H9 (cell line): ENCODE measurements around the gene MRPL2. TPM values are rescaled to one million over a fixed set of nuclear protein-coding genes. Genes with fewer than 3 reads are reported as not detected.

Source experiments
- DNase-seq: peaks from one replicate; pipeline ENCODE4 v3.0.0-alpha.2; 2017
- H2AFZ ChIP-seq: one replicate; pipeline ENCODE4 v1.6.1; 2013; ENCODE audit warnings: mild to moderate bottlenecking, low read length, control low read depth, moderate library complexity
- H2AK5ac ChIP-seq: 2 replicates; pipeline ENCODE4 v1.6.1; 2013; ENCODE audit warnings: low read length, control low read depth, mixed read lengths; ENCODE audit not compliant: insufficient read length
- H2BK120ac ChIP-seq: one replicate; pipeline ENCODE4 v1.6.1; 2013; ENCODE audit warnings: low read depth, mild to moderate bottlenecking, low read length, control low read depth, inconsistent platforms; ENCODE audit not compliant: poor library complexity, severe bottlenecking
- H2BK12ac ChIP-seq: 2 replicates; pipeline ENCODE4 v1.6.1; 2013; ENCODE audit warnings: low read length, control low read depth, mixed read lengths, low read depth; ENCODE audit not compliant: insufficient read length
- H2BK15ac ChIP-seq: 2 replicates; pipeline ENCODE4 v1.6.1; 2013; ENCODE audit warnings: low read depth, low read length, control low read depth
- H2BK20ac ChIP-seq: one replicate; pipeline ENCODE4 v1.6.1; 2013; ENCODE audit warnings: low read depth, mild to moderate bottlenecking, low read length, control low read depth, inconsistent platforms; ENCODE audit not compliant: poor library complexity, severe bottlenecking
- H2BK5ac ChIP-seq: 2 replicates; pipeline ENCODE4 v1.6.1; 2013; ENCODE audit warnings: low read length, control low read depth, mixed read lengths; ENCODE audit not compliant: insufficient read length
- H3K14ac ChIP-seq: 2 replicates; pipeline ENCODE4 v1.6.1; 2013; ENCODE audit warnings: low read length, control low read depth; ENCODE audit not compliant: insufficient read depth
- H3K18ac ChIP-seq: 2 replicates; pipeline ENCODE4 v1.6.1; 2013; ENCODE audit warnings: low read depth, mild to moderate bottlenecking, mixed read lengths, low read length, control low read depth; ENCODE audit not compliant: insufficient read length
- H3K23ac ChIP-seq: 2 replicates; pipeline ENCODE4 v1.6.1; 2013; ENCODE audit warnings: low read length, control low read depth, mixed read lengths, low read depth; ENCODE audit not compliant: insufficient read length
- H3K23me2 ChIP-seq: 2 replicates; pipeline ENCODE4 v1.6.1; 2013; ENCODE audit warnings: low read depth, mild to moderate bottlenecking, mixed read lengths, low read length, control low read depth; ENCODE audit not compliant: insufficient read length, poor library complexity, severe bottlenecking
- H3K27ac ChIP-seq: 2 replicates; pipeline ENCODE4 v1.5.1; 2013; ENCODE audit warnings: low read length, control low read depth, mixed read lengths, low read depth; ENCODE audit not compliant: insufficient read length
- H3K27me3 ChIP-seq: 2 replicates; pipeline ENCODE4 v1.6.1; 2013; ENCODE audit warnings: low read length, control low read depth, inconsistent platforms; ENCODE audit not compliant: insufficient read depth
- H3K4ac ChIP-seq: 2 replicates; pipeline ENCODE4 v1.6.1; 2013; ENCODE audit warnings: low read depth, mild to moderate bottlenecking, control low read depth, inconsistent platforms, low read length, moderate library complexity
- H3K4me1 ChIP-seq: 2 replicates; pipeline ENCODE4 v1.6.1; 2013; ENCODE audit warnings: low read length, control low read depth, inconsistent platforms; ENCODE audit not compliant: insufficient read depth
- H3K4me2 ChIP-seq: 2 replicates; pipeline ENCODE4 v1.6.1; 2013; ENCODE audit warnings: low read length, control low read depth, mixed read lengths; ENCODE audit not compliant: insufficient read length, insufficient read depth
- H3K56ac ChIP-seq: 2 replicates; pipeline ENCODE4 v1.6.1; 2013; ENCODE audit warnings: low read depth, mild to moderate bottlenecking, mixed read lengths, low read length, control low read depth; ENCODE audit not compliant: insufficient read length
- H3K79me1 ChIP-seq: 2 replicates; pipeline ENCODE4 v1.6.1; 2013; ENCODE audit warnings: low read depth, mild to moderate bottlenecking, moderate library complexity, low read length, control low read depth, inconsistent platforms; ENCODE audit not compliant: insufficient read depth, poor library complexity, severe bottlenecking
- H3K79me2 ChIP-seq: 2 replicates; pipeline ENCODE4 v1.6.1; 2013; ENCODE audit warnings: low read length, control low read depth, inconsistent platforms; ENCODE audit not compliant: insufficient read depth
- H3K9ac ChIP-seq: 2 replicates; pipeline ENCODE4 v1.6.1; 2013; ENCODE audit warnings: low read length, control low read depth, mixed read lengths; ENCODE audit not compliant: insufficient read length; ENCODE audit errors: extremely low read depth
- H3K9me3 ChIP-seq: one replicate; pipeline ENCODE4 v1.6.1; 2013; ENCODE audit warnings: low read depth, low read length, inconsistent platforms; ENCODE audit not compliant: control insufficient read depth
- H3T11ph ChIP-seq: one replicate; pipeline ENCODE4 v1.6.1; 2013; ENCODE audit warnings: mild to moderate bottlenecking, low read length, control low read depth, inconsistent platforms
- H4K20me1 ChIP-seq: one replicate; pipeline ENCODE4 v1.6.1; 2013; ENCODE audit not compliant: control insufficient read depth, insufficient read length, insufficient read depth
- H4K5ac ChIP-seq: 2 replicates; pipeline ENCODE4 v1.6.1; 2013; ENCODE audit warnings: low read depth, mild to moderate bottlenecking, mixed read lengths, low read length, control low read depth; ENCODE audit not compliant: insufficient read length
- H4K8ac ChIP-seq: replicated peaks from 2 replicates; pipeline ENCODE4 v1.6.1; 2013; ENCODE audit warnings: low read length, control low read depth, mixed read lengths, low read depth; ENCODE audit not compliant: insufficient read length
- H4K91ac ChIP-seq: 2 replicates; pipeline ENCODE4 v1.6.1; 2013; ENCODE audit warnings: low read depth, mild to moderate bottlenecking, moderate library complexity, mixed read lengths, low read length, control low read depth; ENCODE audit not compliant: insufficient read length
- H3K27ac Mint-ChIP-seq, 3 experiments: 2 replicates in 2 of 3; 3 replicates in 1 of 3; pipeline ENCODE4 v1.8.0; 2020 to 2021; ENCODE audit warnings: mixed read lengths in 3 of 3, mild to moderate bottlenecking in 1 of 3, moderate library complexity in 1 of 3
- H3K27me3 Mint-ChIP-seq: 2 replicates; pipeline ENCODE4 v1.8.0; 2021; ENCODE audit warnings: low read depth, mild to moderate bottlenecking, moderate library complexity, mixed read lengths
- H3K36me3 Mint-ChIP-seq, 3 experiments: 2 replicates in 2 of 3; 3 replicates in 1 of 3; pipeline ENCODE4 v1.8.0; 2020 to 2021; ENCODE audit warnings: low read depth in 3 of 3, mixed read lengths in 3 of 3; ENCODE audit not compliant: insufficient read depth in 1 of 3
- H3K4me1 Mint-ChIP-seq, 2 experiments: 2 replicates each; pipeline ENCODE4 v1.8.0; 2020; ENCODE audit warnings: mixed read lengths in 2 of 2
- H3K4me3 Mint-ChIP-seq, 2 experiments: 2 replicates in 1 of 2; 3 replicates in 1 of 2; pipeline ENCODE4 v1.8.0; 2020 to 2021; ENCODE audit warnings: mild to moderate bottlenecking in 2 of 2, mixed read lengths in 2 of 2, moderate library complexity in 1 of 2
- H3K9me3 Mint-ChIP-seq, 2 experiments: 2 replicates in 1 of 2; 3 replicates in 1 of 2; pipeline ENCODE4 v1.8.0; 2020; ENCODE audit warnings: mild to moderate bottlenecking in 2 of 2, mixed read lengths in 2 of 2, moderate library complexity in 1 of 2
- CTCF ChIP-seq: fragments of 200-600 bp; sonication (generic); conservative IDR thresholded peaks from 3 replicates; pipeline ENCODE4 v1.8.0; 2021; ENCODE audit warnings: antibody characterized with exemption, mild to moderate bottlenecking
- WGBS: extraction: QIAGEN DNeasy Blood & Tissue Kit; methylation state at CpG from one replicate; pipeline ENCODE4 v1.1.7; 2013; ENCODE audit warnings: missing lambda C conversion rate, low lambda C conversion rate, mixed read lengths; ENCODE audit not compliant: insufficient read length; ENCODE audit errors: extremely low coverage; 5-methylcytosine and 5-hydroxymethylcytosine counted together
- total RNA-seq: library from RNA; stranded (reverse); gene quantifications from 2 replicates; pipeline ENCODE4 v1.2.1, GENCODE V29; 2021

Gene MRPL2
- total RNA-seq, 1 experiment from 2014 or later: 74.4 TPM

- no peak overlapping the region for H2AFZ ChIP-seq
- Mint-ChIP-seq H3K27ac (no peak overlapping the region), H3K4me1 (peaks cover 4 to 5% of the 10 kb centered on the region in 2 experiments; a peak in 3 of 4 replicates), H3K4me3 (no peak overlapping the region; a peak in 1 of 5 replicates), H3K9me3 (no peaks in the 10 kb centered on the region), H3K27me3 (no peaks in the 10 kb centered on the region), H3K36me3 (peaks cover 18 to 59% (median 52%) of the 10 kb centered on the region in 3 experiments; a peak in 6 of 7 replicates)
- no CpG with 5 or more reads among the region's 5 CpGs for WGBS
- H3K9me3 ChIP-seq: no peaks in the 10 kb centered on the region
- H3K9ac ChIP-seq: no peak overlapping the region
- no peak overlapping the region for H3K27ac ChIP-seq
- H3K18ac ChIP-seq: no peak overlapping the region
- no peak overlapping the region for H4K8ac ChIP-seq
- H2BK5ac ChIP-seq: no peak overlapping the region
- H3K4me2 ChIP-seq: no peak overlapping the region
- 0 out of 2 replicates have a peak, but pooled peaks cover 2% of the 10 kb centered on the region for H3K79me2 ChIP-seq
- H2BK120ac ChIP-seq: no peak overlapping the region
- no peaks in the 10 kb centered on the region for H3K27me3 ChIP-seq
- no peak overlapping the region for H2AK5ac ChIP-seq
- H3T11ph ChIP-seq: no peak overlapping the region
- no peak overlapping the region for H2BK15ac ChIP-seq
- no peak overlapping the region for H2BK20ac ChIP-seq
- no peak overlapping the region for H3K23ac ChIP-seq
- DNase-seq: no peak
- H3K14ac ChIP-seq: no peak overlapping the region
- no peak overlapping the region for H4K5ac ChIP-seq
- no peak overlapping the region for H3K56ac ChIP-seq
- no peak for TF ChIP-seq CTCF
- no peaks in the 10 kb centered on the region for H3K4me1 ChIP-seq
- no peaks in the 10 kb centered on the region for H3K79me1 ChIP-seq
- no peaks in the 10 kb centered on the region for H4K20me1 ChIP-seq
- no peak overlapping the region for H3K4ac ChIP-seq
- no peak overlapping the region for H4K91ac ChIP-seq
- H3K23me2 ChIP-seq: no peaks in the 10 kb centered on the region
- no peak overlapping the region for H2BK12ac ChIP-seq
These were observed 53.4 kb downstream of the MRPL2 start for GRCh38 chr6:43005844-43006243.

Other genes with a start within 250 kb of the MRPL2 start
- 126 and 130 TPM in 2 replicates for gene RPL7L1, start 179.8 kb downstream of the MRPL2 start, total RNA-seq
- gene PTCRA, start 143.4 kb downstream of the MRPL2 start, total RNA-seq: not detected in 2 replicates
- 56.0 and 59.9 TPM in 2 replicates for gene CNPY3, start 130.0 kb downstream of the MRPL2 start, total RNA-seq
- gene GNMT, start 98.7 kb downstream of the MRPL2 start, total RNA-seq: 1.1 TPM in 2 replicates
- 15.5 and 15.6 TPM in 2 replicates for gene PEX6, start 80.3 kb downstream of the MRPL2 start, total RNA-seq
- 53.5 and 57.7 TPM in 2 replicates for gene PPP2R5D, start 74.9 kb downstream of the MRPL2 start, total RNA-seq
- 105 and 113 TPM in 2 replicates for gene MEA1, start 45.5 kb downstream of the MRPL2 start, total RNA-seq
- 146 TPM in 2 replicates for gene KLHDC3, start 45.2 kb downstream of the MRPL2 start, total RNA-seq
- gene RRP36, start 37.8 kb downstream of the MRPL2 start, total RNA-seq: 117 and 121 TPM in 2 replicates
- 23.5 and 24.5 TPM in 2 replicates for gene CUL7, start 5.6 kb downstream of the MRPL2 start, total RNA-seq
- gene KLC4, start 197 bp upstream of the MRPL2 start, total RNA-seq: 29.7 TPM in 2 replicates
- 126 and 128 TPM in 2 replicates for gene PTK7, start 16.9 kb upstream of the MRPL2 start, total RNA-seq
- 57.5 and 59.7 TPM in 2 replicates for gene SRF, start 111.8 kb upstream of the MRPL2 start, total RNA-seq
- 15.2 and 15.5 TPM in 2 replicates for gene CUL9, start 122.8 kb upstream of the MRPL2 start, total RNA-seq
- gene DNPH1, start 170.0 kb upstream of the MRPL2 start, total RNA-seq: 47.0 and 56.2 TPM in 2 replicates
- 1.3 and 1.6 TPM in 2 replicates for gene TTBK1, start 184.0 kb upstream of the MRPL2 start, total RNA-seq
- gene SLC22A7, start 238.8 kb upstream of the MRPL2 start, total RNA-seq: not detected in 2 replicates
- 15.3 and 16.9 TPM in 2 replicates for gene CRIP3, start 249.4 kb upstream of the MRPL2 start, total RNA-seq